ENCODE measurements around the gene ALDH6A1. TPM values are rescaled to one million over a fixed set of nuclear protein-coding genes. Genes with fewer than 3 reads are reported as not detected.

ALDH6A1 gene
- total RNA-seq, 1 experiment from 2014 or later = 20.1 TPM

DNA sequence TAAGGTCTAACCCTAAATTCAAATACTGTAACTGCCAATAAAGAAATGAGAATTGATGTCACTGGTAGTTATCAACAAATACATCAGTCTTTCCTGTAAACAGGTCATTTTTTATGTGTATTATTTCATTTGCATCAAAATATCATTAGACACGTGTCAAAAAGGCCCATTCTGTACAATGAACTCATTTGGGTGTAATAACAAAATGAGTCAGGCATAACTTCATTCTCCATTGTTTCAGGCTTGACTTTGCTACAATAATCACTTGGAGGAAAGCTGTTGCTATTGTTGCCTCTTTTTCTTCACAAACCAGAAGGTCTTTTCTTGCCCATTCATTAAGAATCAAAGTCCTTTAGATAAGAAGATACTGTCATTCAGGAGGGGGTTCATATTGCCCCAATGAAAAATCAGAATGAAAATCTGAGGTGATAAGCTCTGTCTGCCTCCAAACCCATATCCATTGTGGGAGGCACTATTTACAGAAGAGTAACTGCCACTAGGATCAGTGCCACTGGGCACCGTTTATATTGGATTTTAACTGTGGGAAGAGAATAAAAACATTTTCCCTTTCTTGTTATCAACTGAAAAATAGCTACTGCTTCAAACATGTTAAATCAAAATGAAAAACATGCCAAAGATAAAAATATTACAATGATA is 75.3 kb downstream of the ALDH6A1 start:
- no peak for DNase-seq (ENCODE audit: low read depth)

More for the DNA sequence above, 75.3 kb downstream of the ALDH6A1 start:
- in situ Hi-C loops (cut with HindIII; ENCODE audit: low pct_unique_long_range_greater_than_20kb, low sequenced_read_pairs) = no loop called here

Other genes starting within 250 kb of the ALDH6A1 start
- gene PTGR2, start 232.6 kb downstream of the ALDH6A1 start, total RNA-seq (2014; rRNA removed; shearing (Covaris generic); ENCODE audit: low replicate concordance) = 4.4 and 6.5 TPM in 2 replicates
- 45.6 and 67.7 TPM in 2 replicates for gene ZNF410, start 197.6 kb downstream of the ALDH6A1 start, total RNA-seq (2014; rRNA removed; shearing (Covaris generic); ENCODE audit: low replicate concordance)
- 1.8 and 2.8 TPM in 2 replicates for gene FAM161B, start 134.4 kb downstream of the ALDH6A1 start, total RNA-seq (2014; rRNA removed; shearing (Covaris generic); ENCODE audit: low replicate concordance)
- gene COQ6, start 134.2 kb downstream of the ALDH6A1 start, total RNA-seq (2014; rRNA removed; shearing (Covaris generic); ENCODE audit: low replicate concordance) = 16.4 and 19.4 TPM in 2 replicates
- 15.0 and 15.2 TPM in 2 replicates for gene ENTPD5, start 65.2 kb downstream of the ALDH6A1 start, total RNA-seq (2014; rRNA removed; shearing (Covaris generic); ENCODE audit: low replicate concordance)
- gene BBOF1, start 65.1 kb downstream of the ALDH6A1 start, total RNA-seq (2014; rRNA removed; shearing (Covaris generic); ENCODE audit: low replicate concordance) = 0.87 and 1.5 TPM in 2 replicates
- gene LIN52, start 503 bp upstream of the ALDH6A1 start, total RNA-seq (2014; rRNA removed; shearing (Covaris generic); ENCODE audit: low replicate concordance) = 8.6 and 17.6 TPM in 2 replicates
- not detected in 2 replicates for gene VSX2, start 155.0 kb upstream of the ALDH6A1 start, total RNA-seq (2014; rRNA removed; shearing (Covaris generic); ENCODE audit: low replicate concordance)
- gene ABCD4, start 218.5 kb upstream of the ALDH6A1 start, total RNA-seq (2014; rRNA removed; shearing (Covaris generic); ENCODE audit: low replicate concordance) = 29.9 and 31.2 TPM in 2 replicates